ENCODE data around the gene LEPROT.

- no peak for TF ChIP-seq CTCF (conservative IDR thresholded peaks at IDR 0.05; ENCODE audit: low read depth, low read length)
- no peak for TF ChIP-seq EZH2 (IDR thresholded peaks at IDR 0.05; ENCODE audit: low read length, unreplicated experiment)
- no peak for TF ChIP-seq EZH2phosphoT487 (IDR thresholded peaks at IDR 0.05; ENCODE audit: borderline replicate concordance, low read length)
Measured at GRCh38 chr1:65440322-65440900, 19.9 kb downstream of the LEPROT start.

Measured in PC-3 (cell line).